Stimulated activated CD4-positive, alpha-beta T cell treated with anti-CD3 and anti-CD28 coated beads, Interleukin-4, amount 100 ng/mL, for 4 hours (primary cell): ENCODE measurements around the gene NRSN1.

Source experiments
- DNase-seq, 2 experiments: peaks; one replicate each; pipeline ENCODE4 v3.0.0-alpha.2; 2020

NRSN1 gene

DNA sequence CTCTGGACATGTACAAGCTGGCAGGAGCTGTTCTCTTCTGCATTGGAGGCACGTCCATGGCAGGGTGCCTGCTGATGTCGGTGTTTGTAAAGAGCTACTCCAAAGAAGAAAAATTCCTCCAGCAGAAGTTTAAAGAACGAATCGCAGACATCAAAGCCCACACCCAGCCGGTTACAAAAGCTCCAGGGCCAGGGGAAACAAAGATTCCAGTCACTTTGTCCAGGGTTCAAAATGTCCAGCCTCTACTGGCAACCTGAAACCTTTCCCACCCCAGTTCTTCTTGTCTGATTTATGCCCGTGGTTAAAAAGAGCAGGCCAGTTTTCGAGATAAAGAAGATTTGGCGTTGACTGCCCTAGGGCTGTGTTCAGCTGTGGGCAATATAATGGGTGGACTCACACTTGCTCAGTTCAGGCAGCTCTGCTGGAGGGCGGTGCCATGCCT, 19.7 kb downstream of the NRSN1 start:
- DNase-seq = no peak

DNA sequence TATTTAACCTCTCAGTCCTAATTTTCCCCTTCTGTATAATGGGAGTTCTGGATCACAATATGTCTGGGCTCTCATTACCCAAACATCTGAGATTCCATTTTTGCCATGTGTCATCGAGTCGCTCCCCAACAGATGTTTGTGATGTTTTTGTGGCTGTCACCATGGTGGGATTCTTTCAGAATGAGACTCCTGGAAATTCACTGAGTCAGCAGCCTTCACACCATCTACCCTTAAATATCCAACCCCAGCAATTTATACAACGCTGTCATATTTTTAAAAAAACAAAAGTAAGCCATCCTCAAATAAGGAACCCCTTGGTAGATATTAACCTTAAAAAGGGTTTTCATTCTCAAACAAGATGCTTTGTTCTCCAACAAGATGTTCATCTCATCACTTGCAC, 20.9 kb downstream of the NRSN1 start:
- DNase-seq = no peak

DNA sequence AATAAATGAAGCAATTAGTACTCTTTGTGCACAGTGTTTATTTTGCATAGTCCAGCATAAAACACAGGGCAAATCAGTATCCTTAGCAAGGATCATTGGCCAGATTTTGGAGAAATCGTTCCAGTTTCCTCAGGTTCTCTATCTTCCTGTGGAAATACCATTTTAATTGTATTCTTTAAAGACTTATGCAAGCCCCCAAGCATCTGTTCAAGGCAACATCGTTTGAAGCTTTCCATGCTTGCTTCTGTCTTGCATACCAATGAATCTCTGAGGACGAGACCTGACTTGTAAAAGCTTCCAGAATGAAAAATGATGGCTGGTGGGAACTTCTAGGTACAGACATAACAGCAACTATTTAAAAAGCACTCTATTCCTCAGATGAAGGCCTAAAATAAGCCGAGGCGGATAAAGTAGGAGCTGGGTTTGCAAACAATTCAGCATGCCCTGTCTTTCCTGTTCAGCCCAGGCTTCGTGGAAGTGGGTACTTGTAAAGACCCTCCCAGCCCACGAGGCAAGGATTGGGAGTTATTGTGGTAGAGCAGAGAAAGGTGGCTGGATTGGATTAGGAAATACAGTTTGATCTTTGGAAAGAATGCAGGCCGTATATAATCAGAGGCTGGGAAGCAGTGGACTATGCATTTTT, 21.6 kb downstream of the NRSN1 start:
- no peak for DNase-seq

DNA sequence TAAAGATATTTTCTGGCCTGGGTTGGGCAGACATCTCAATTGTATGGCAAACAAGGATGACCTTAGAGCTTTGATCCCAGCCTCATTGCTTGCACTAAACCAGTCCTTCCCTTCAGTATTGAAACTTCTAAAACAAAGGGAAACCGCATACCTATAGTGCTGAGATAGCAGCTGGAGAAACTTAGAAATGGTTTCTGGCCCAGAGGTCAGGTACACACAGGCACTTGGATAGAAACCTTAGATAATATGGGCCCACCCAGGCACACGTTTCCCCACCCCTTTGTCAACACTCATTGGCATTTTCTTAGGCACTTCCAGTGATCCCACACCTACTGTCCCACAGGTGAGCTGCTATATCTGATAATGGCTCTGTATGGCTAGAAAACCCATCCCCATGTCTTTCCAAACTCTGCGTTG, 22.1 kb downstream of the NRSN1 start:
- no peak for DNase-seq

DNA sequence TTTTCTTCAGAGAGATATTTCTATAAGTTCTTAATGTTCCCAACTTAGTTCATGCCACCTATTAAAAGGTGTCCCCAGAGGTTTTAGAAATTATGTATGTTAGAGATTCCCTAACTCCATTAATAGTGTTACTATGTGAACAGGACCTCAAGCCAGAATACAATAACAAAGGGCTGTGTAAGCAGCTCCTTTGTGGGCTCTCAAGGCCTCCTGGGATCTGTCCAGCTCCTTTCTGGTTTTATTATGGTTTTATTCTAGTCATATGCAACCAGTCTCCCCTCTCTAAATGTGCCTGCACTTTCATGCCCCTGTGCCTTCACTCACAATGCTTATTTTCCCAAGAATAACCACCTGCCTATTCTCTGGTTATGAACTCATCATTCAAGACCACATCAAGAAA, 22.7 kb downstream of the NRSN1 start:
- DNase-seq = no peak

DNA sequence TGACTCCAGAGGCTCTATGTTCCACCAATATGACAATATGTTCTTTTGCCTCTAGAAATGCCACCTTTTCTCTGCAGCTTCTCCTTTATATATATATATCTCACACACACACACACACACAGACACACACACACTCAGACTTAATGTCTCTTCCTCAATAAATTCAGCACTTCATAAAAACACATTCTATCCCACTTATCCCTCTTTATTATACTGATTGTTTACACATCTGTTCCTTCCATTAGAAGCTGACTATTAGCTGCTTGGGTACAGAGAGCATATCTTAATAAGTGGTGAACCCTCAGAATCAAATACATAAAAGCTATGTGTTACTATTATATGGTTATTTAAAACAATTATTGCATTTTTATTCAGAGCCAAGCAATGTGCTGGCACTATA, 23.3 kb downstream of the NRSN1 start:
- DNase-seq = no peak

DNA sequence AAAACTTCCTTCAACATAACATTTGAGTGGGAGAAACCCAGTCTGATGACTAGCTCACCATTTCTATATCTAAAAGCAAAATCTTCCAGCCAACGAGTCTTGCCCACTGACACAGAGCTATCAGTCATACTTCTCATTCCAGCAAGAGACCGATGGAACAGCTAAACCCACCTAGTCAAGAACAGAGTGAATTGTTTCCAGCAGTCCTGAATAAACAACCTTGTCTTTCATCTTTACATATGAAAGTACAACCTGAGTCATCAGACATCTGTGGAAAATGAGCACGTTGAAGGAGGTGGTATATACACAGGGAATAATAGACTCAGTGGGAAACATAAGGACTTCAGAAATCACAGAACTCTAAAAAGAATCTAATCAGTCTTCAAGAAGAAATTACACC, 23.8 kb downstream of the NRSN1 start:
- no peak for DNase-seq

DNA sequence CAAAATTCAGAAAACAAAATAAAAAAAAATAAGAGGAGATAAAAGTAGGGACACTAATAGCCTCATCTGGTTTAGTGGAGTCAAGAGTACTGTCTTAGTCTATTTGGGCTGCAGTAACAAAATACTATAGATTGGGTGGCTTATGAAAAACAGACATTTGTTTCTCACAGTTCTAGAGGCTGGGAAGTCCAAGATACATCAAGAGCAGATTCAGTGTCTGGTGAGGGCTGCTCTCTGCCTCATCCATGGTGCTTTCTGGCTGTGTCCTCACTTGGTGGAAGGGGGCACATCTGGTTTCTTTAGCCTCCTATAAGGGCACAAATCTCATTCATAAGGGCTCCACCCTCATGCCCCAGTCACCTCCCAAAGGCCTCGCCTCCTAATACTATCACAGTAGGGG, 26.0 kb downstream of the NRSN1 start:
- DNase-seq = no peak

DNA sequence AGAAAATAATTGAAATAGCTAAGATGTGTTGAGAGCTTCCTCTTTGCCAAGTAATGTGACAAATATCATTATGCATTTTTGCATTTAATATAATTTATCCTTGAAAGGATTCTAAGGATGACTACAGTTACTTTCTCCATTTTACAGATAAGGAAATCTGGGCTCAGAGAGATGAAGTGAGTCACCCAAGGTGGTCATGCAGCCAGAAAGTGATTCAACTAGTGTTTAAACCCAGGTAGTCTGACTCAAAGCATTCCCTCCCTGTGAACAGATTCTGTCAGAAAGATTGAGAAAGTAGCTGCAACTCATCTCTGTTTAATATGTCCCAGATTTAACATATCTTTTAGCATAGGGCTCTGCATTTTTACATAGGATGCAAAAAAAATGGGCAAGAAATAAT, 28.1 kb downstream of the NRSN1 start:
- DNase-seq = no peak

DNA sequence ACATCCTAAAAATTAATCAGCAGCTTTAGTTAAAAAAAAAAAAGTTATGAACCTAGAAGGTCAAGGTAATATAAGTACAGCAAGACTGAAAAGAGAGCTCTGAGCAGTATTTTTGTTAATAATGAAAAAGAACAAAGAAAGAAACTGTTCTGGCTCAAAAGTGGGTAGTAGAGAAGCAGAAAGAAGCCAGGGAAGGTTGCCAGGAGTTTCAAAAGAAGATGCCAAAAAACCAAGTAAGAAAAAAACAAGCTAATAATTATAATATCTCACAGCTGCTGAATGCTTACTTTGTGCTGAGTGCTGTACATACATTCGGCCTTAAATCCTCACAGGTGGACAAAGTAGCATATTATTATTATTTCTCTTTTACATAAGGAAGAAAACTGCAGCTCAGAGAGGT, 31.9 kb downstream of the NRSN1 start:
- DNase-seq = no peak

DNA sequence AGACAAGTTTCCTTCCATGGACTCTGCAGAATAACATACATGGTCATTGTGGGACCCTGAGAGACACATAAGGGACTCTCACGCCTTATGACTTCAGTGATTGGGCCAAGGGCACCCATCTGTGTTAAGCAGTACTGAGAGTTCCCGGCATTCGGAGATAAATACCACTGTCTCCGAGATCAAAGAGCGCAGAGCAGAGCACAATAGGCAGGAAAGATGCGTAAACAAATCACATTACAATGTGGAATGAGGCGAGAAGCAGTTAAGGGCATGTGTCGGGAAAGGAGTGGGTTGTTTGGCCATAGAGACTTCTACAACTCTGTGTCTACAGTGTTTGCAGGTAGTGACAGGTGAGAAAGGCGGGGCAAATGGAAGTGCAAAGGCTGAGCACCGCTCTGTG, 57.6 kb downstream of the NRSN1 start:
- DNase-seq = no peak

DNA sequence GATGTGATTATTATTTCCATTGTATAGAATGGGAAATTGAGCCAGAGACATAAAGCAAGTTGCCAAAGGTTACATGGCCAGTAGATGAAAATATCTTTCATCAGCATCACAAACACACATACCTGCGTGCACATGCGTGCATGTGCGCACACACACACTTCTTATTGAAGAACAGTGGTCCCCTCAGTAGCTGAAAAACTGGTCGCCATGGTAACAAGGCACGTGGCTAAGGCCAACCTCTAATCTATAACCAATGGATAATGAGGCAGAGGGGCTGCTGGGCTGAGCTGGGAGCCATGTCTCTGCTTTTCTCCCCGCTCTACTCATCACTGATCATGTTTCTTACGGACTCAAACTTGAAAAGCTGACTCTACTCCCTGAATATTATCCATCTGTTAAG, 60.3 kb downstream of the NRSN1 start:
- DNase-seq = no peak

DNA sequence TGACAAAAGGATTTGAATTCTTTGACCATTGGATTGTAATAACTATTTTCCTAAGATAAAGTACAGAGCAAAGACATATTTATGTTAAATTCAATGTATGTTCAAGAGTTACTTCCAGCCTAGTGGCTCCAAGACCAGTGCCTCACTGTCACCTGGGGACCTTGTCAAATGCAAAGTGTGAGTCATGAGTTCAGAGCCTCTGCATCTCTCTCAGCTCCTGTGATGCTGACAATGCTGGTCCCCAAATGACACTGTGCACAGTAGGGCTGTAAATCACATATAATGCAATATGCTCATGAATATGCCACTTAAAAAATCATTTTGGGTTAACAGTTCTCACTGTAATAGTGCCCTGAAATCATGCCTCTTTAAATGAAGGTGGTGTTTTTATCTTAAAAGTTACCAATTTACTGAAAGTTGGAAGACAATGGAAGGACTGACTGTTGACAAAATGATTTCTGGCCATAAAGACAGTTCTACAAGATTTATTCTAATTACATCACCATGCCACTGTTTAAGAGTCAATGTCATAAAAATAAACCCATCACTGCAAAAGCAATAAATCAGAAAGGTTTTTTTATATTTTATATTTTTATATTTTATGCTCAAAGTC, 62.1 kb downstream of the NRSN1 start:
- DNase-seq = no peak

DNA sequence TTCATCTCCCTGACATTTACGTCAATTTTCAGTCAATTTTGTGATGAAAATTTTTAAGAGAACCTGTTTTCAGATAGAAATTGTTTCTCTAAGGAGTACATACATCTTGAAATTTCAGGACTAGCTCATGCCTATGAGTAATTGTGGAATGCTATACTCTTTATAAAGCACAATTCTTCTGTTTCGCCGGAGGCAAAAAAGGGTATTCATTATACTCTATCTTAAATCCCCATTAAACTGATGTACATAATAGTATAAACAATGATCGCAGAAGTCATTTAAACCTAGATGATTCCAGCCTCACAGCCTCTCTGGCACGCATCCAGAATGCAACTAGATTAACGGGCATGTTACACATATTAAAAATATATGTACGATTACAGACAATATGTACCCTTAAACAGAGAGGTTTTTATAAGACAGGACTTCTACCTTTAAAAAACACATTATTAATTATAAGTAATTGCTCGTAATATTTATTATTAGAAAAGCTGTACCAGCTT, 62.6 kb downstream of the NRSN1 start:
- DNase-seq = no peak

DNA sequence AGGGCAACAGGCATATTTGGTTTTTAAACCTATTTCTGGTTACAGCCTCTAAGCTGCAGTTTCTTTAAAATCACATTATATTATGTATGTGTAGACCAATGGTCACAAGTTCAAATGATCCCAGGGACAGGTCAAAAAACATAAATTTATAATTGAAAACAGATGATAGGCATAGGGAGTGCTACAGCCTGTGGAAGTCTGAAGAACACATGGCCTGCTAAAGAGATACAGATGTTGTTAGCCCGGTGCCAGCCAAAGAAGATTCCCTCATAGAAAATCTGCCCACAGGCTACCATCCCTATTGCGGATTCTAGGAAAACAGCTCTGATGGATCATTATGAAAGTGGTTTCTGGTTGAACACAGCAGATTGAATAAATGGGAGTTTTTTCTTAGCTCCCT, 65.3 kb downstream of the NRSN1 start:
- DNase-seq = no peak

DNA sequence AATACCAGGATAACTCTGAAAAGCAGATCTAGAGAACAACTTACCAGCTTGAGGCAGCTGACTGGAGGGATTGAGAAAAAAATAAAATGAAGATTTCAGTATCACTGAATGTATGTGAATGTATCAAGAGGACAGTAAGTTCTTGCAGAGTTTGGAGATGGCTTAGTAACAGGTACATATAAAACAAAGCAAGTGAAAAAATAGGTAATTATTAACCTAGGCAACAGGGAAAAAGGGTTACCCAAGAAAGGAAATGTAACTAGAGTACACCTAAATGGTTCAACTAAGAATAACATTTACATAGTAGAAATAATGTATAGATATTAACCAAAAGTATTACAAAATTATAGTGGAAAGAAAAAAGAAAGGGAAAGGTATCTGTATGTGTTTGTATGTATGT, 67.3 kb downstream of the NRSN1 start:
- no peak for DNase-seq

DNA sequence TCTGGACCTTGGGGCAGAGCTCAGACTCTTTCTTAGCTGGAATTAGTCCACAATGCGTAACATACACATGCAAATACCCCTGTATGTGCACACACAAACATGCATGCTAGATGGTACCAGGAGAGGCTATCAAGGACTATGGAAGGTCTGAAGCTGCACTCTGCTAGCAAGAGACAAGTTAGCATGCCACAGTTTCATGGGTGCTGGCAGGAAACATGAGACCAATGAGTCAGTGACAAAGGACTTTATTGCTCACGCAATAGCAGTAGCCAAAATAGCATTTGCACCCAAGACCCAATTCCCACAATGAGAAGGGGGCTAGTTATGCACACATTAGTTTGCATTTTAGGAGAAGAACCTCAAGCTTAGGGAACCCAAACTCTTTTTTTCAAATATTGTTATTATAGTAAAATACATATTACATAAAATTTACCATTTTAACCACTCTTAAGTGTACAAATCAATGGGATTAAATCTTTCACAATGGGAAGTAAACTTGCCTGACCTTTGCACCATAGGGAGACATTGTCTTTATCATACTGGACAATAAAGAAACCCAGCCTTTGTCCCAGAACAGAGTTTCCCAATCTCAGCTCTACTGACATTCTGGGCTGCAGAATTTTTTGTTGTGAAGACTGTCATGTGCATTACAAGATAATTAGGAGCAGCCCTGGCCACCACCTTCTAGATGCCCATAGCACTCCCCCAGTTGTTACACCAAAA, 69.1 kb downstream of the NRSN1 start:
- DNase-seq = no peak

DNA sequence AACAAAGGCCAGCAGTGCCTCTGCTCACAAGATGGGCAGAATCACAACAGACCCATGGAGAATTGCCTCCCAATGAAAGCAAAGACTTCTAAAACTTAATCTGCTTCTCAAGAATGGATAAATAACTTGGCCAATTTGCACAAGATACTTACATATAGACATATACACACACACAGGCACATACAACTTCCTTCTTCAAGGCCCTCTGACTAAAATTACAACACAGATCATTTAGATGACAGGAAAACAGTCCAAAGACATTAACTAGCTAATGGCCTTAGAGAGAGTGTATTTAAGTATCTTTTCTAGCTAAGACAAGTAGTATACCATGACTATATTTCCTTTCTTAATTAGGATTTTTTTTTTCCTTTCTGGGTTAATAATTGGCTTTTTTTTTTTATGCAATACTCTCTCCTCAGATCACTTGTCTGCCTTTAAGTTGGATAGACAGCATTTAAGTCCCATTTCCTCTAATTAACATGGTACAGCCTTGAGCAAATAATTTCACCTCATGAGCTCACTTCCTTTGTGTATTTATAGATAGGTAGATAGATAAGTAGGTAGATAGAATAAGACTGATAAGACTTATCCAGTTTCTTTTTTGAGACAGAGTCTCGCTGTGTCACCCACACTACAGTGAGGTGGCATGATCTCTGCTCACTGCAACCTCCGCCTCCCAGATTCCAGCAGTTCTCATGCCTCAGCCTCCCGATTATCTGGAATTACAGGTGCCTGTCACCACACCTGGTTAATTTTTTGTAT, 70.0 kb downstream of the NRSN1 start:
- DNase-seq = no peak
